ENCODE data around the gene MEF2C. TPM values are rescaled to one million over a fixed set of nuclear protein-coding genes. Genes with fewer than 3 reads are reported as not detected.
A peak's percentile ranks its signal among the peaks of the same experiment; 100 is the strongest.

The MEF2C gene
- polyA plus RNA-seq, 1 donor (not counting 4 experiments of a cell fraction or from before 2014, with no cell fraction given): 0.10 TPM

DNA sequence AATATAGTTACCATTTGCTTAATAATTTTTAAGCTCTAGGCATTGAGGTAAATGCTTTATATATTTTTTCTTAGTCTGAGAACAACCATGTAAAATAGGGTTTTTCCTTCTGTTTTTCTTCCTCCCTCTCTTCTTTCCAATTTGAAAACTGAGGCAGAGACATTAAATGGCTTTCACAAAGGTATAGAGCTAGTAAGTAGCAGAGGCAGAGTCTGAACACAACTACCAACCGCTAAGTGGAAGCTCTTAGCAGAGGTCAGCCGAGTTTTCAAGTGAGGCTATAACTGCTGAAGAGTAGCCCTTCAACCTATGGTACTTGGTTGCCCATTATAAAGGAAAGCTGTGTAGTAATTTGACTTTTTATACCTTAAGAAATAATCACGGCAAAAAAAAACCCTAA is 187.1 kb downstream of the MEF2C start:
- DNase-seq (ENCODE audit: low read depth, low spot score) (no peak), FAIRE-seq (no peak)
- H3K9me1 ChIP-seq (ENCODE audit: control insufficient read depth, extremely low read depth, insufficient read depth, low read length): no peaks in the 10 kb centered on the region
- no peak overlapping the region for H3K4me3 ChIP-seq (ENCODE audit: control insufficient read depth in 2 of 3, extremely low read depth in 1 of 3, insufficient read depth in 2 of 3, low read depth in 1 of 3, low read length in 3 of 3)
- TF ChIP-seq EZH2 (IDR thresholded peaks at IDR 0.05; ENCODE audit: low read length): no peak
- TF ChIP-seq, protein P1, sequence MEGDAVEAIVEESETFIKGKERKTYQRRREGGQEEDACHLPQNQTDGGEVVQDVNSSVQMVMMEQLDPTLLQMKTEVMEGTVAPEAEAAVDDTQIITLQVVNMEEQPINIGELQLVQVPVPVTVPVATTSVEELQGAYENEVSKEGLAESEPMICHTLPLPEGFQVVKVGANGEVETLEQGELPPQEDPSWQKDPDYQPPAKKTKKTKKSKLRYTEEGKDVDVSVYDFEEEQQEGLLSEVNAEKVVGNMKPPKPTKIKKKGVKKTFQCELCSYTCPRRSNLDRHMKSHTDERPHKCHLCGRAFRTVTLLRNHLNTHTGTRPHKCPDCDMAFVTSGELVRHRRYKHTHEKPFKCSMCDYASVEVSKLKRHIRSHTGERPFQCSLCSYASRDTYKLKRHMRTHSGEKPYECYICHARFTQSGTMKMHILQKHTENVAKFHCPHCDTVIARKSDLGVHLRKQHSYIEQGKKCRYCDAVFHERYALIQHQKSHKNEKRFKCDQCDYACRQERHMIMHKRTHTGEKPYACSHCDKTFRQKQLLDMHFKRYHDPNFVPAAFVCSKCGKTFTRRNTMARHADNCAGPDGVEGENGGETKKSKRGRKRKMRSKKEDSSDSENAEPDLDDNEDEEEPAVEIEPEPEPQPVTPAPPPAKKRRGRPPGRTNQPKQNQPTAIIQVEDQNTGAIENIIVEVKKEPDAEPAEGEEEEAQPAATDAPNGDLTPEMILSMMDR (optimal IDR thresholded peaks at IDR 0.05 in 1 of 3, IDR thresholded peaks at IDR 0.05 in 1 of 3, conservative IDR thresholded peaks at IDR 0.05 in 1 of 3; ENCODE audit: extremely low read depth in 1 of 3, insufficient read depth in 2 of 3, low read length in 3 of 3): no peak
- no peak overlapping the region for H3K9ac ChIP-seq (ENCODE audit: control insufficient read depth, extremely low read depth, insufficient read depth, low read length)
- H3K36me3 ChIP-seq (ENCODE audit: control insufficient read depth in 2 of 2, extremely low read depth in 1 of 2, insufficient read depth in 2 of 2, low read length in 2 of 2): no peaks in the 10 kb centered on the region
- H3K27me3 ChIP-seq (ENCODE audit: control insufficient read depth, extremely low read depth, insufficient read depth, low read length): peaks cover 47% of the 10 kb centered on the region
- no peak overlapping the region for H3K27ac ChIP-seq (ENCODE audit: control insufficient read depth, insufficient read depth, low read length)
- H3K4me1 ChIP-seq (ENCODE audit: control insufficient read depth, extremely low read depth, insufficient read depth, low read length): peaks cover 6% of the 10 kb centered on the region
- dilution Hi-C loops (cut with MboI; ENCODE audit: extremely low pct_ligation_motif_present, low sequenced_read_pairs): no loop called here
- H3K79me2 ChIP-seq (ENCODE audit: control insufficient read depth, insufficient read depth, low read length): no peaks in the 10 kb centered on the region
- no peak overlapping the region for H2AFZ ChIP-seq (ENCODE audit: control insufficient read depth, low read length)
- no peaks in the 10 kb centered on the region for H3K9me3 ChIP-seq (ENCODE audit: control insufficient read depth, low read depth, low read length)
- no peaks in the 10 kb centered on the region for H4K20me1 ChIP-seq (ENCODE audit: control insufficient read depth, extremely low read depth, insufficient read depth, low read length)
- H3K4me2 ChIP-seq (ENCODE audit: control insufficient read depth, extremely low read depth, insufficient read depth, low read depth, low read length): no peak overlapping the region

DNA sequence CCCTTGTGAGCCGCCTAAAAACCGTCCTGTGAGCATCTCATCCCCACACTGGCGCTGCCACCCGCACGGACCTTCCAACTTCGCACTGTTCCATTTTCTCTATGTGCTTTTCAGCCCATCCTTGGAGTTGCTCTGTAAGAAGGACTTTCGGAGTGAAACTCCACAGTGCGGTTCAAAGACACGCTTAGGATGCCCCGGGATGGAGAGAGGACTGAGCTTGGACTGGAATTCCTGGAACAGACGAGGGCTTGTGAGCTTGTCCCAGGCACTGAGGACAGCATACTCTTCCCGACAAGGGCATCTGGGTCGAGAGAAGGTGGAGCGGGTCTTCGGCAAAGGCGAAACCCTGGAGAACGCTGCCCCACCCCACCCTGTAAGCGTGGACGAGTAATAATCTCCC is 187.8 kb downstream of the MEF2C start:
- Histone ChIP-seq H2AFZ (ENCODE audit: control insufficient read depth, low read length) (no peak overlapping the region), H3K36me3 (ENCODE audit: control insufficient read depth in 2 of 2, extremely low read depth in 1 of 2, insufficient read depth in 2 of 2, low read length in 2 of 2) (no peaks in the 10 kb centered on the region), H3K9me1 (ENCODE audit: control insufficient read depth, extremely low read depth, insufficient read depth, low read length) (no peaks in the 10 kb centered on the region), H3K79me2 (ENCODE audit: control insufficient read depth, insufficient read depth, low read length) (no peaks in the 10 kb centered on the region), H3K27ac (ENCODE audit: control insufficient read depth, insufficient read depth, low read length) (no peak overlapping the region), H3K9ac (ENCODE audit: control insufficient read depth, extremely low read depth, insufficient read depth, low read length) (no peak overlapping the region), H3K9me3 (ENCODE audit: control insufficient read depth, low read depth, low read length) (no peaks in the 10 kb centered on the region), H3K4me1 (ENCODE audit: control insufficient read depth, extremely low read depth, insufficient read depth, low read length) (peaks cover 10% of the 10 kb centered on the region), H3K4me2 (ENCODE audit: control insufficient read depth, extremely low read depth, insufficient read depth, low read depth, low read length) (no peak overlapping the region), H3K4me3 (ENCODE audit: control insufficient read depth in 2 of 3, extremely low read depth in 1 of 3, insufficient read depth in 2 of 3, low read depth in 1 of 3, low read length in 3 of 3) (no peak overlapping the region), H3K27me3 (ENCODE audit: control insufficient read depth, extremely low read depth, insufficient read depth, low read length) (peaks cover 54% of the 10 kb centered on the region), H4K20me1 (ENCODE audit: control insufficient read depth, extremely low read depth, insufficient read depth, low read length) (no peaks in the 10 kb centered on the region)
- FAIRE-seq (no peak), DNase-seq (ENCODE audit: low read depth, low spot score) (no peak)
- TF ChIP-seq, protein P1 (optimal IDR thresholded peaks at IDR 0.05 in 1 of 3, IDR thresholded peaks at IDR 0.05 in 1 of 3, conservative IDR thresholded peaks at IDR 0.05 in 1 of 3; ENCODE audit: extremely low read depth in 1 of 3, insufficient read depth in 2 of 3, low read length in 3 of 3): no peak
- peak; percentile 81 for TF ChIP-seq EZH2 (IDR thresholded peaks at IDR 0.05; ENCODE audit: low read length)
- dilution Hi-C loops (cut with MboI; ENCODE audit: extremely low pct_ligation_motif_present, low sequenced_read_pairs): no loop called here

Data from keratinocyte (primary cell).